Left renal pelvis (tissue), 4 donors: ENCODE data around the gene AAGAB. TPM values are rescaled to one million over a fixed set of nuclear protein-coding genes. Genes with fewer than 3 reads are reported as not detected.
"Not testable (repeated sequence)": the region's sequence is repeated elsewhere in the genome, so short reads cannot be mapped to it uniquely, and the experiment has no call there.

Experiments used
- DNase-seq, 4 donors: peaks; one replicate each; pipeline ENCODE4 v3.0.0-alpha.2; 2013; ENCODE audit warnings: low read depth in 4 of 4, low spot score in 3 of 4
- polyA plus RNA-seq, 4 donors: library from polyadenylated mRNA; unstranded; fragments of 120-200 nt; gene quantifications; one replicate each; pipeline ENCODE4 v1.2.1, GENCODE V29; 2013; ENCODE audit not compliant: insufficient read length in 4 of 4

AAGAB gene
- polyA plus RNA-seq, 4 donors, result 24.3 to 66.9 (median 57.9) TPM

DNA sequence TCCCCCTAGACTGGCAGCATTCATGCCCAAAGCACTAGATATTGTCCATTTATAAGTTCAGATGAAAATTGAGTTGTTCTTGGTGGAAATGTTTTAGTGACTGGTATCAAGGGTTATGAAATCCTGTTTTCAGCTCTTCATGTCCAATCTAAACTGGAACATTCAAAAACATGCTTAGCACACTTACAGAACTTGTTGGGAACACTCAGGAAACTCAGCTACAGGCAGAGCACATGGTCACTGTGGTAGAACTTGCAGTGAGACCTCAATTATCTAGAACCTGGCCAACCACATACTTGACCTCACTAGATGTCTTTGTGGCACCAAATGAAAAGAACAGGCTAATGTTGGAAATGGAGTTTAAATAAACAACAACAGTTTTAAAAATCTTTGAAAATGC, 100.2 kb downstream of the AAGAB start:
- DNase-seq, result no peak

DNA sequence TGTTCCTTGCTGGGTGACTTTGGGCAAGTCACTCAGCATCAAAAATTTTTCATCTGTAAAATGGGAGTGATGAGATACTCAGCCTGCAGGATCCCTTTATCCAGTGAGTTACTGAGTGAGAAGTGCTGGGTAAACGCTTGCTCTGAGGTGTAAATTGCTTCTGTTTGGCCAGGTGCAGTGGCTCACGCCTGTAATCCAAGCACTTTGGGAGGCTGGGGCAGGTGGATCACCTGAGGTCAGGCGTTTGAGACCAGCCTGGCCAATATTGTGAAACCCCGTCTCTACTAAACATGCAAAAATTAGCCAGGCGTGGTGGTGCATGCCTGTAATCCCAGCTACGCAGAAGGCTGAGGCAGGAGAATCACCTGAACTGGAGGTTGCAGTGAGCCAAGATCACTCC, 101.4 kb downstream of the AAGAB start:
- DNase-seq, result not testable (repeated sequence)

DNA sequence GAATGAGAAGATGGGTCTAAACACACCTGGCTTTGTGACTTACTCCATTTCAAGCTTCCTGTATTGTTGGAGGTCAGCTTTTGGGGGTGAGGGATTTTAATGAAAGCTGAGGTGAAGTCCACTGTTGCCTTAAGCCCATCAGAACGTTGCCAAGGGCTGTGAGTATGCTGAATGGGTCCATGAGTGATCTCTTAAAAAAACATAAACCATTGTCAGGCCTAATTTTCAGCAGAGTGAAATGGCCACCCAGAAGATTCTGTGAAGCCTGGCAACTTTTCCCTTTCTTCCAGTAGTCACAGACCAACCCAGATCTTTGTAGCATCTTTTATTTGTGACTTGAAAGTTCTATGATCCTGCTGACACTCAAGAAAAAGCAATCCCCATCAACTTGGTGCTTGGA, 102.0 kb downstream of the AAGAB start:
- DNase-seq, result no peak

Other genes starting within 250 kb of the AAGAB start
- gene SMAD3, start 189.1 kb downstream of the AAGAB start, polyA plus RNA-seq, result 10 to 100 TPM; 45.1 to 62.5 (median 48.9) TPM
- 10 to 100 TPM in 1 of 4 donors, 1 to 10 TPM in 3; 1.7 to 10.6 (median 7.2) TPM for gene IQCH, start 125 bp upstream of the AAGAB start, polyA plus RNA-seq